Urinary bladder (tissue), 4 donors: ENCODE results near the gene DCLK1. TPM values are rescaled to one million over a fixed set of nuclear protein-coding genes. Genes with fewer than 3 reads are reported as not detected.

Experiments
- DNase-seq: peaks from one replicate; pipeline ENCODE4 v3.0.0-alpha.2; 2015; ENCODE audit errors: extremely low spot score
- H3K27ac ChIP-seq: one replicate; pipeline ENCODE4 v1.5.1; 2013; ENCODE audit warnings: low read depth, mild to moderate bottlenecking, moderate library complexity
- H3K36me3 ChIP-seq: one replicate; pipeline ENCODE4 v1.6.1; 2013; ENCODE audit warnings: mild to moderate bottlenecking, moderate library complexity; ENCODE audit not compliant: insufficient read depth
- H3K4me1 ChIP-seq: one replicate; pipeline ENCODE4 v1.6.1; 2013; ENCODE audit warnings: mild to moderate bottlenecking, moderate library complexity; ENCODE audit not compliant: insufficient read depth
- H3K4me3 ChIP-seq: one replicate; pipeline ENCODE4 v1.5.1; 2013; ENCODE audit warnings: low read depth, low read length
- WGBS: extraction: QIAGEN DNeasy Blood & Tissue Kit; methylation state at CpG from one replicate; pipeline ENCODE4 v1.1.7; 2013; 5-methylcytosine and 5-hydroxymethylcytosine counted together
- polyA plus RNA-seq: library from polyadenylated mRNA; stranded (reverse); fragments of 200-250 nt; gene quantifications from one replicate; pipeline ENCODE4 v1.2.3, GENCODE V29; 2013
- total RNA-seq: library from RNA; depleted of rRNA; stranded (reverse); fragments of >200 nt; gene quantifications from one replicate; pipeline ENCODE4 v1.2.3, GENCODE V29; 2014
- donor health status: healthy with polysubstance abuse.
- donor health status: healthy.

The DCLK1 gene
- total and polyA plus RNA-seq, 2 donors = 6.5 to 89.1 TPM

- H3K36me3 ChIP-seq = no peaks in the 10 kb centered on the region
- H3K4me3 ChIP-seq = no peak overlapping the region
- 83% methylated on average over 4 of the region's 4 CpGs for WGBS
- DNase-seq = no peak
- no peak overlapping the region for H3K27ac ChIP-seq
- no peaks in the 10 kb centered on the region for H3K4me1 ChIP-seq
These were observed 15.5 kb upstream of the DCLK1 start for GRCh38 chr13:36146511-36147269.

- WGBS = 41% methylated on average over 2 of the region's 2 CpGs
These were observed 12.6 kb upstream of the DCLK1 start for GRCh38 chr13:36143738-36144137.

DNA sequence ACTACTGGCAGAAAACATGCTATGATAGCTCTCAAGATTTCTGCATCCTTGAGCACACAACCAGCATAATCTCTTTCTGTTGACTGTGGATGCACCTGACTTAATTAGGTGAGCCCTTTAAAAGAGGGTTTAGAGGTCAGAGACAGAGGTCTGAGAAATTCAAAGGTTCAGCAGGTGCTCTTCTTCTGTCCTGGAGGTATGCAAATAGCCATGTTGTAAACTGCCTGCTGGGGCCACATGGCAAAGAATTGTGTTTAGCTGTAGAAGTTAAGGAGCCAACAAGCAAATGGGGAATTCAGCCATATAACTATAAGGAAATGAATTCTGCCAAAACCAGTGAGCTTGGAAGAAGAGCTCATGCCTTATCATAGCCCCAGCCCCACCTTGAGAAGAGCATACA is 11.6 kb upstream of the DCLK1 start:
- no peak overlapping the region for H3K4me3 ChIP-seq
- no peak for DNase-seq
- H3K36me3 ChIP-seq = no peaks in the 10 kb centered on the region
- H3K27ac ChIP-seq = no peak overlapping the region
- no peaks in the 10 kb centered on the region for H3K4me1 ChIP-seq

More at GRCh38 chr13:36143738-36144137, 12.6 kb upstream of the DCLK1 start:
- no peak overlapping the region for H3K27ac ChIP-seq
- no peaks in the 10 kb centered on the region for H3K36me3 ChIP-seq
- no peak for DNase-seq
- H3K4me1 ChIP-seq = no peaks in the 10 kb centered on the region
- H3K4me3 ChIP-seq = no peak overlapping the region

DNA sequence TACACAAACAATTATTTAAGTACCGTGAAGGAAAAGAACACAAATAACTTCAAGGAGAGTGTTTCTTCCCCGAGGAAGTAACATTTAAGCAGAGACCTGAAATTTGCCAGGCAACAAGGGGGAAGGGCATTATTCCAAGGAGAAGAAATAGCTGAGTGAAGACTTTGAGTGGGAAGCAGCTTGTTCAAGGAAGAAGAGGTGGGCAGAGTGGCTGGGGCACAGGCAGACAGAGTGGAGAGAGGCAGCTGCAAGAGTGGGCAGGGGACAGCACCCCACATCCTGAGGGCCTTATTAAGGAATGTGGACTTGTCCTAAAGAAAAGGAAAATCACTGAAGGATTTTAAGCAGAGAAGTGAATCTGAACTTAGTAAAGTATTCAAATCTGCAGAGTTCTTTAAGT is 4.7 kb upstream of the DCLK1 start:
- no peak for DNase-seq
- no peak overlapping the region for H3K27ac ChIP-seq
- no peaks in the 10 kb centered on the region for H3K4me1 ChIP-seq
- H3K4me3 ChIP-seq = no peak overlapping the region
- no peaks in the 10 kb centered on the region for H3K36me3 ChIP-seq
- WGBS = 80% methylated on average over 2 of the region's 2 CpGs

- 48% methylated on average over 1 of the region's 1 CpG for WGBS
- no peak overlapping the region for H3K27ac ChIP-seq
- H3K36me3 ChIP-seq = no peaks in the 10 kb centered on the region
- no peaks in the 10 kb centered on the region for H3K4me1 ChIP-seq
- no peak overlapping the region for H3K4me3 ChIP-seq
- no peak for DNase-seq
These were observed 3.5 kb upstream of the DCLK1 start for GRCh38 chr13:36134632-36135031.

DNA sequence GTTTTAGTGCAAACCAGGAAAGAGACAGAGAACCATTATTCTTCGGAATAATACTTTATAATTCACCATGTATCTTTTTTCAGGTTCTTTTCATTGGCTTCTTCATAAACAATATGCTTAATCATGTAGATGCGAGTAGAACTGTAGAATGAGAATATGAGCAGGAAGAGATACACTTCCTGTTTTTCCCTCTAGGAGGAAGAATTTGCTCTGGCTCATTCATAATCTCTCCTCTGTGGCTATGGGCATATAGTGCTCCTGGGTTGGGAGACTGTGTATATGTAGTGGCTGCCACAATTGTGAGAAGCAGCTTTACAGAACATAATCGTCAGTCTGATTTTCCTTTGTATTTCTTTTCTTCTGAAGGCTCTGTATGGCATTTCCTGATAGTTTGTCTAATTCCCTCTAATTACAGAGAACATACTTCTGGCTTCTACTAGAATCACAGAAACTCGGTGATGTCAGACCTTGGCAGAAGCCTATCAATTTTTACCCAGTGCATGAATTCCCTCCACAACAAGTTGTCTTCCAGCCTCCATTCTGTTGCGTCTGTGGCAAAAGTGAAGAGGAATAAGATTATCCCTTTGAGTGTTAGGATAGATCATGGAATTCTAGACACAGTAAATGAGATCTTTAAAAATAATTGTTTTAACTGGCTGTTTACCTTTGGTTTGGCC is 2.9 kb upstream of the DCLK1 start:
- Histone ChIP-seq H3K4me3 (no peak overlapping the region), H3K27ac (no peak overlapping the region), H3K36me3 (no peaks in the 10 kb centered on the region), H3K4me1 (no peaks in the 10 kb centered on the region)
- no peak for DNase-seq
- WGBS = 75% methylated on average over 5 of the region's 5 CpGs

GRCh38 chr13:36132376-36132775 is 1.2 kb upstream of the DCLK1 start:
- WGBS = 79% methylated on average over 1 of the region's 1 CpG
- H3K4me1 ChIP-seq = no peaks in the 10 kb centered on the region
- no peak for DNase-seq
- no peaks in the 10 kb centered on the region for H3K36me3 ChIP-seq
- no peak overlapping the region for H3K4me3 ChIP-seq
- H3K27ac ChIP-seq = no peak overlapping the region

- Histone ChIP-seq H3K36me3 (no peaks in the 10 kb centered on the region), H3K4me3 (no peak overlapping the region), H3K4me1 (no peaks in the 10 kb centered on the region), H3K27ac (no peak overlapping the region)
- 46% methylated on average over 5 of the region's 5 CpGs for WGBS
- no peak for DNase-seq
These were observed 732 bp upstream of the DCLK1 start for GRCh38 chr13:36131931-36132297.

- Histone ChIP-seq H3K4me3 (peak overlapping the region; percentile 71), H3K27ac (no peak overlapping the region), H3K36me3 (no peaks in the 10 kb centered on the region), H3K4me1 (no peaks in the 10 kb centered on the region)
- no peak for DNase-seq
- under 1% methylated on average over 61 of the region's 61 CpGs for WGBS
These were observed 495 bp downstream of the DCLK1 start for GRCh38 chr13:36130552-36131221.

DNA sequence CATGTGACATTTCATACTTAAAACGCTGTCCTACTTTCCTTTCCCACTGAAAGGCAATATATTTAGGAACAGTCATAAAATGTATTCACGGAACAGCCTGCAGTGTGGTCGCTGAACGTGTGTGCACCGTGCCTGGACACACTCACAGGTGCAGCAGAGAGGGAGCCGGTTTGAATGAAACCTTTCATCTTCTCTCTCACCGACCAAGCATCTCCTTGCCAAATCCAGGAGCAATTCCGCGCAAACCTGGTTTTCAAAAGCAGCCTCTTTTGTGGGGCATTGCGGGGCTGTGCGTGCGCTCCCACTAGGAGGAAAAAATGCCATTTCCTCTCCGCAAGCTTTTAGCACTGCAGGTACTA is 1.0 kb downstream of the DCLK1 start:
- DNase-seq = no peak
- 25% methylated on average over 13 of the region's 13 CpGs for WGBS
- Histone ChIP-seq H3K4me3 (peak overlapping the region; percentile 71), H3K4me1 (no peaks in the 10 kb centered on the region), H3K36me3 (no peaks in the 10 kb centered on the region), H3K27ac (no peak overlapping the region)

DNA sequence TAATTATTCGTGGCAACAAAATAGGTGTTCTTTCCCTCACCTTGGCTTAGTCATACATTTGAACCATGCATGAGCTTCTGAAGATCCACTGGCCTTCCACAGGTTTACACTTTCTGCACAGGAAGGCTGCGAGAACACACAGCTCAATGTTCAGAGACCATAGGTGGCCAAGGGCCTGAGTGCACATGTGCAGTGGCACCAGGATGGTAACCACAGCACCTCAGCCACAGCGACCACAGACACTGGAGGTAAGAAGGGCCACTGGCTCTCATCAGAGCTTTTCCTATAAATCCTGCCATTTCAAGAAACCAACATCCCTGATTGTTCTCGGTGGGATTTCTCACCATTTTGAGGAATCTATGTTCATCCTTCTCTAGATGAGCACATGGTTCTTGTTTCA is 1.6 kb downstream of the DCLK1 start:
- no peak for DNase-seq
- no peak overlapping the region for H3K4me3 ChIP-seq
- H3K27ac ChIP-seq = no peak overlapping the region

DNA sequence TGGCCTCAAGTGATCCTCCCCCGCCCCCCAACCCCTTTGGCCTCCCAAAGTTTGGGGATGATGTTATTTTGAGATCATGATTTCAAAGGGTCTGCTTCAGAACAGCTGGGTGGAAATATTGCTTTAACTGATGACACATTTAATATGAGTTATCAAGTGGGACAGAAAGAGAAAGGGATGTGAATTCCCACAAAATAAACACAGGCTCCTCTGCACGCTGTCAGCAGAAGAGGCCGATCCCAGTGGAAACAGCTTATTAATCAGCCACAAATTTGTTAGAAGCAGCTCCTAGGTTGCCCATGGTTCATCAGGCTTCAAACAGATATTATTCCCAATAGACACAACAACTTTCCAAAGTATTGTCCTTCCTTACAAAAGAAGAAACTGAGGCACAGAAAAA is 4.7 kb downstream of the DCLK1 start:
- 69% methylated on average over 3 of the region's 3 CpGs for WGBS
- Histone ChIP-seq H3K4me1 (no peaks in the 10 kb centered on the region), H3K36me3 (no peaks in the 10 kb centered on the region), H3K4me3 (no peak overlapping the region), H3K27ac (no peak overlapping the region)
- no peak for DNase-seq

More for the DNA sequence above, 1.6 kb downstream of the DCLK1 start:
- 95% methylated on average over 4 of the region's 4 CpGs for WGBS
- no peaks in the 10 kb centered on the region for H3K4me1 ChIP-seq
- no peaks in the 10 kb centered on the region for H3K36me3 ChIP-seq

GRCh38 chr13:36125841-36126240 is 5.3 kb downstream of the DCLK1 start:
- H3K36me3 ChIP-seq = no peaks in the 10 kb centered on the region

GRCh38 chr13:36124236-36124822 is 6.9 kb downstream of the DCLK1 start:
- no peak overlapping the region for H3K4me3 ChIP-seq
- H3K36me3 ChIP-seq = no peaks in the 10 kb centered on the region
- H3K27ac ChIP-seq = no peak overlapping the region
- WGBS = 40% methylated on average over 6 of the region's 6 CpGs
- no peaks in the 10 kb centered on the region for H3K4me1 ChIP-seq
- DNase-seq = no peak

More at GRCh38 chr13:36125841-36126240, 5.3 kb downstream of the DCLK1 start:
- H3K4me1 ChIP-seq = no peaks in the 10 kb centered on the region
- H3K4me3 ChIP-seq = no peak overlapping the region
- WGBS = 92% methylated on average over 28 of the region's 28 CpGs
- no peak for DNase-seq
- H3K27ac ChIP-seq = no peak overlapping the region
